NCI-H128 (cell line): ENCODE measurements around the gene DCTD.
A peak's percentile ranks its signal among the peaks of the same experiment; 100 is the strongest.

Experiments
- DNase-seq: peaks from one replicate; lab custom pipeline; 2025; ENCODE audit not compliant: unreplicated experiment; lab: John Stamatoyannopoulos, UW

The DCTD gene

DNA sequence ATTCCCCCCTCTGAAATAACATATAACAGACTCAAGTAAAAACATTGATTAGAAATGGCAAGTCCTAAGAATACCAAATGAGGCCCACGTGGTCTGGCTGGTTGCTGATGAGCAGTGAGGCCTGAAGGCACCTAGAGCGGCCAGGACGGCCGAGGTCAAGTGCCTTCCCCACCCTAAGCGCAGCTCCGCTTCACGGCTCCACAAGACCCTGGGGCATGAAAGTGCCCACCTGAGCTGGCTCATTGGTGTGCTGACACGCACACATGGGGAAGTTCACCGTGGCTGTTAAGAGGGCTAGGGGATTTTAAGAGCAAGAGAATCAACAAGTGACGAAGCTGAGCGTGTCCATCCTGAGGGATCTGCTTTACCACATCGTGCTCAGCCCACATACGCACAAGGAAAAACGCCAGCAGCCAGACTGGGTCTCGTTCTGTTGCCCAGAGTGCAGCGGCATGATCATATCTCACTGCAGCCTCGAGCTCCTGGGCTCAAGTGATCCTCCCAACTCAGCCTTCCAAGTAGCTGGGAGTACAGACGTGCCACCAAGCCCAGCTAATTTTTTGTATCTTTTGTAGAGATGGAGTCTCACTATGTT is 22.4 kb downstream of the DCTD start:
- DNase-seq = no peak

- DNase-seq = no peak
Observed at GRCh38 chr4:182893474-182894080, 23.6 kb downstream of the DCTD start.

DNA sequence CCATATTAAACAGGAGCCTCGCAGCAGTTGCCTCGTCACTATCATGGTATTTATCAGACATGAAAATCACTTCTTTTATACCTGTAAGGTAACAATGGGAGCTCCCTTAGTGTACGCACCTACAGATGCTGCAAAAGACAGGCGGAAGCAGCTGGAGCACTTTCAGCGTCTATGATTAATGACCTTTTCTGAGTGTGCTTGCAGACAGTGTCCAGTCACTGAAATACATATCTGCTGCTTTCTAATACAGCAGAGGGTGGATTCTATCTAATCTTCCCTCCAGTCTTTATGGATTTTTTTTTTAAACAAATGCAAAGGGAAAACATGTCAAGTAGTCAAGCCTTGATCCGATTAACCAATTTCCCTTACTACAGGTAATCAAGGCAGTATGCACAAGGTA is 24.1 kb downstream of the DCTD start:
- no peak for DNase-seq

GRCh38 chr4:182890202-182890601 is 27.0 kb downstream of the DCTD start:
- no peak for DNase-seq

DNA sequence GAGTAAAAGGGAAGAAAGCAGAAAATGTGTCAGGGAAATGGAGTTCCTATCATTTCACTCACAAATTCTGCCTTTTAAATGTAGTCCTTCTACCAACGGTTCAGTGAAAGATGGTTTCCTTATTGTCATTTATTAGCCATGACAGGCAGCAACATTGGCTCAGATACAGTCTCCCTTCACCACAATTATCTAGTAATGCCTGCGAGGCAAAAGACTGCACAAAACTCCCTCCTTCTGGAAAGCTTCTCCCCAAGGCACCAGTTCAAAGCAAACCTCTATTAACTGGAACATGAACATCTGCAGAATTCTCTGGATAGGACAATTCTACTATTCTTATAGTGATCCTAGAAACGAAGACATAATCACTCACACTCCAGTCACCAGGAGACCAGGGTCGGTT is 28.3 kb downstream of the DCTD start:
- DNase-seq = no peak

- no peak for DNase-seq
Observed at GRCh38 chr4:182886768-182887167, 30.4 kb downstream of the DCTD start.

GRCh38 chr4:182886205-182886604 is 31.0 kb downstream of the DCTD start:
- no peak for DNase-seq

DNA sequence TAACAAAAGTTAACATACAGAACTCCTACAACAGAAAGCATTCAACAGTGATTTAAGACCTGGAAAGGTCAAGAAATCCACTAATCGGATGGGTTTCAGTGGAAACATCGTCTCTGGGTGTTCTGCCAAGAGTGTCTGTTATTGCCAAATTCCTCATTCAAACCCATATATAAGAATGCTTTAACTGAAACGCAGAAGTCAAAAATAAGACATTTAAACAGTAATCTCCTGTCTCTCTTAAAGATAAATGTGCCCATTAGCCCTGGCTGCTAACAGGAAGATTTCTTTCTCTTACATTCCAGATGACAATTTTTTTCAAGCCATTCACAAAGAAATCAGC is 31.5 kb downstream of the DCTD start:
- no peak for DNase-seq

DNA sequence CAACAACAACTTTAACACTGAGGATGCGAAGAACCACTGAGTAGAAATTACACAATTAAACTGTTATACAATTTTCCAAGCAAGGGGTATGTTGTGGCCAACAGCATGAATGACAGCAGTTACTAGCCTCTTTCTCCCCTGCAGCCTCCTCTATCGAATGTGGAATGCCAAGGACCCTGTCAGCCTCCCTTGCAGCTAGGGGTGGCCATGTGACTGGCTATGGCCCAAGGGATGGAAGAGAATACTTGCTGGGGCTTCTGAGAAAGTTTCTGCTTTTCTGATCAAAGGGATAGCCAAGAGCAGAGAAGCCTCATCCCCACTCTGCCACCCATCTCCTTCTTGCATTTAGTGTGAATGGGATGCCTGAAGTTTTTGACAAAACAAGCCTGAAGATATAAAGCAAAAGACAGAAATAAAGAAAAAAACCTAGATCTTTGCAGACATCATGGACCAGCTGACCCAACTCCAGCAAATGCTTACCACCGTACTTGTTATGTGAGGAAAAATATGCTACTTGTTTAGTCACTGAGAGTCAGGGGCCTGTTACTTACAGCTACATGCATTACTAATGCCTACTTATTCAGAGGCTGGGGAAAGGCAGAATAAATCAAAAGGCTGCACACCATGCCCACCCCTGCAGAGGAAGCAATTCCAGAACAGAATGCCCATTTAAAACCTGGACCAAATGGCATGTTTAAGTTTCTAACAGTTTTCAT is 32.0 kb downstream of the DCTD start:
- no peak for DNase-seq

GRCh38 chr4:182884040-182884439 is 33.1 kb downstream of the DCTD start:
- no peak for DNase-seq

- no peak for DNase-seq
Observed at GRCh38 chr4:182883351-182883750, 33.8 kb downstream of the DCTD start.

DNA sequence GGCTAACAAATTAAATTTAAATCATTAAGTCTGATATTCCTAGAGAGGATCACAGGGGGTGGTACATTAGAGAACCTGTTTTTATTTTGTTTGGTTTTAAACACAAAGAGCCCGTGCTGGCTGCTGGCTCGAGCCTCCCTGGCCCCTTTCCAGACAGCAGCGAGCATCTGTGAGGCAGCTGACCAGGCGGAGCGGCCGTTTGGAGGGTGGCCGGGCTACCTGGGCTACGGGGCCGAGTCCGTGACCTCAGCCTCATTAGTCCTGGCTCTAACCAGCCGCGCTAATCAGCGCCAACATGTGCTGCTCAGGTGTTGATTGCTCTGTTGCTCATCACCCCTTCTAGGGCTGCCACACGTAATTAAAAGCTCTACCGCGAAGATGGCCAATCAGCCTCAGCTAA is 35.3 kb downstream of the DCTD start:
- DNase-seq = peak; percentile 3

DNA sequence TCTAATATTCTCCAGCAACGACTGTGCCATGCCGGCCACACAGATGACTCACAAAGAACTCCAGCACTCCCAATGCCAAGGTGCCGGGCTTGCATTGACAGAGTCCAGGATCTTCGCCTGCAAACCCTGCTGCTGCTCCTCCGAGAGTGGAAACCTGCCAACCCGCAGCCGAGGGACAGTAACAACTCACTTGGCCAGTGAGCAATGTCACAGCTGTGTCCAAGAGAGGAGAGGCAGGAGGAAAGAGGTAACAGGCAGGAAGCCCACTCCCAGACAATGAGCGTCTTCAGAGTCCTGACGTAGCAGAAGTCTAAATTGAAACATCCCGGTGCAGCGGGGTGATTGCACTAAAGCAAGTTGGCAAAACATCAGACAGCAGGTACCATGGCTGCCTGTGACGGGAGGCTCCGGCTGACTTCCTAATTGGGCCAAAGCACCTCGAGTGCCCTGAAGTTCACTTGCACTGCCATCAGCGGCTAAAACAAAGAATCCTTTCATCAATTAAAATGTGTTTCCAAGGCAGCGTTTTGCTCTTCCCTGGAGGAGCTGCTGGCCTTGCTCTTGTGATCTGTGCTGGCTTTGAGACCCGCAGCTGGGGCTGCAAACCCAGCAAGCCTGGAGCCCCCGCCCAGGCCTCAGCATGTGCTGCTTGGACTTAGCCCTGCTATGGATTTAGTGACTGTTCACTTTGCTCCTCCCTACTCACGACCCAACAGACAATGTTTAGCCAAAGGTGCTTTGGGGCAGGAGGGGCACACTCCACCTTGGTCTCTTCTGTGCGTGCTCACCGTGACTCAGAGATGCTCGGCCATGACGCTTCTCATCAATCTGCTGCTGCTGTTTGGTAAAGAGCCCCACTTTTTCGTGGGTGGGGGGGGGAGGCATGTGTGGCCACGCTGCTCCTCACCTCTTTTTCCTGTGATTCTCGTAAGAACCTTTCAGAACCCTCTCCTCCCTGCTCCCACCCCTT is 36.5 kb downstream of the DCTD start:
- DNase-seq = no peak

DNA sequence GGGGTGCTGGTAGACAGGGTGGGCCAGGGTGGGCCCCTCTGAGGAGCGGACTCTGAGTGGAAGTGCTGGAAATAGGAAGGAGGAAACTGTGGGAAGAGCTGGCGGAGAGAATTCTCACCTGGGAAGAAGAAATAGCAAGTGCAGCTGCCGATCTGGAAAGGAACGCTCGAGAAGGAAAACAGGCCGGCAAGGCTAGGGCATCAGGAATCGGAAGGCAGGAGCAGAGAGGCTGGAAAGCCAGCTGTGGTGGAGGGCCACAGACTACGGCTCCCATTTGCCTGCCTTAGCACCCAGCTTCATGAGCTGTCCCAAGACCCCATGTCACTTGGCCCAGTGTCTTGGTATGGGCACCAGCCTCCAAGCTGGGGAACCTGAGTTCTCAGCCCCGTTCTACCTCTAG is 37.3 kb downstream of the DCTD start:
- no peak for DNase-seq

- DNase-seq = no peak
Observed at GRCh38 chr4:182878633-182879495, 38.3 kb downstream of the DCTD start.

DNA sequence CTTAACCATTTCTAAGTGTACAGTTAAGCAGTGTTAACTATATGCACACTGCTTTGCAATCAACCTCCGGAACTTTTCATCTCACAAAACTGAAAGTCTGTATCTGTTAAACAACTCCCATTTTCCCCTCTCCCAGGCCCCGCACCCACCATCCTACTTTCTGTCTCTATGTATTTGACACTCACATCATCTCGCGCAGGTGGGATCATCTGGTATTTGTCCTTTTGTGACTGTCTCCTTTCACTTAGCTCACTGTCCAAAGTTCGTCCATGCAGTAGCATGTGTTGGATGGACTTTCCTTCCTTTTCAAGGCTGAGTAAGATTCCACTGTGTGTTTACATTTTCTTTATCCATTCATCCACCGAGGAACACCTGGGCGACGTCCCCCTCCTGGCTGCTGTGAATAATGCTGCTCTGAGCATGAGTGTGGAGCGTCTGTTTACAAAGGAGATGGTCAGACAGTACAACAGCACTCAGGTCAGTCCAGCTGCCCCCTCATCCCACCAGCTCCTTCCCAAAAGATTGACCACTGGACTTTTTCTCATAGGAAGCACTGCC is 39.8 kb downstream of the DCTD start:
- no peak for DNase-seq

DNA sequence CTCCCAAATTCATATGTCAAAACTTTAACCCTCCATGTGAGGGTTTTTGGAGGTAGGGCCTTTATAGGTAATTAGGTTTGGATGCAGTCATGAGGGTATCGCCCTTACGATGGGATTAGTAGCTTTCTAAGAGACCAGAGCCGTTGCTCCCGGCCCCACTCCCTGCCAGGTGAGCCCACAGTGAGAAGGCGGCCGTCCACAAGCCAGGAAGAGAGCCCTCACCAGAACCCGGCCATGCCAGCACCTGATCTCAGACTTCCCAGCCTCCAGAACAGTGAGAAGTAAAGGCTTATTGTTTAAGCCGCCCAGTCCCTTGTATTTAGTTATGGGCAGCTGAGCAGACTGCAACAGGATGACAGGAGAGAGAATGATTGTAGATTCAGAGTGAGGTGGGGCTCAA is 40.8 kb downstream of the DCTD start:
- no peak for DNase-seq

- DNase-seq = no peak
Observed at GRCh38 chr4:182875453-182876405, 41.5 kb downstream of the DCTD start.

- DNase-seq = no peak
Observed at GRCh38 chr4:182874797-182875345, 42.3 kb downstream of the DCTD start.
